ENCODE measurements around the gene C1QTNF5. TPM values are rescaled to one million over a fixed set of nuclear protein-coding genes. Genes with fewer than 3 reads are reported as not detected.

Gene C1QTNF5
- total and polyA plus RNA-seq, 2 of the 8 experiments (the other 6 are each of a cell fraction or from before 2014, with no cell fraction given): 2.2 to 2.7 TPM

GRCh38 chr11:119337581-119338317, 2.9 kb downstream of the C1QTNF5 start:
- Histone ChIP-seq H3K27ac (ENCODE audit: low read depth, low read length) (peak overlapping the region; percentile 64; the same call in 1 of the 2 replicates), H3K56ac (replicated peaks; ENCODE audit: insufficient read length, low read depth, low read length) (no peak overlapping the region), H3K4me1 (replicated peaks in 1 of 4; ENCODE audit: control insufficient read depth in 3 of 4, insufficient read depth in 4 of 4, low read length in 3 of 4) (peaks cover 5 to 38% (median 28%) of the 10 kb centered on the region in 4 experiments), H3K79me2 (ENCODE audit: control insufficient read depth in 1 of 2, insufficient read depth in 2 of 2, low read length in 2 of 2) (peaks cover 5 to 26% of the 10 kb centered on the region in 2 experiments; a peak in 3 of 4 replicates), H3K79me1 (ENCODE audit: low read depth, low read length) (peaks cover 12% of the 10 kb centered on the region), H3K23me2 (ENCODE audit: low read depth, low read length) (peaks cover 20% of the 10 kb centered on the region; the same call in 1 of the 2 replicates), H4K20me1 (replicated peaks in 1 of 2; ENCODE audit: control insufficient read depth in 1 of 2, insufficient read depth in 2 of 2, low read length in 2 of 2) (peaks cover 3 to 16% of the 10 kb centered on the region in 2 experiments), H3K9ac (replicated peaks in 1 of 4; ENCODE audit: extremely low read depth in 1 of 4, low read depth in 3 of 4, low read length in 3 of 4) (no peak overlapping the region), H3K14ac (ENCODE audit: insufficient read length) (no peak overlapping the region), H4K5ac (ENCODE audit: insufficient read length, low read depth, low read length) (peak overlapping the region; percentile 84), H3K4me2 (ENCODE audit: insufficient read depth in 1 of 2, low read depth in 2 of 2, low read length in 2 of 2) (peak overlapping the region; percentile 56 to 76), H2BK5ac (ENCODE audit: low read depth, low read length) (peak overlapping the region; percentile 76), H3K27me3 (replicated peaks in 1 of 4; ENCODE audit: control insufficient read depth in 3 of 4, extremely low read depth in 1 of 4, insufficient read depth in 3 of 4, low read length in 3 of 4) (peaks cover 12 to 41% (median 33%) of the 10 kb centered on the region in 4 experiments), H3K4ac (replicated peaks; ENCODE audit: insufficient read length, low read depth, low read length) (peak overlapping the region; percentile 13), H2BK12ac (ENCODE audit: low read depth, low read length) (0 out of 2 replicates have a peak overlapping the region, but pooled peaks have one; percentile 42), H2BK15ac (ENCODE audit: low read length) (peak overlapping the region; percentile 83; the same call in 1 of the 2 replicates), H2BK20ac (ENCODE audit: low read length) (no peak overlapping the region), H2AFZ (ENCODE audit: low read length) (no peak overlapping the region; the same call in 1 of the 2 replicates), H3K23ac (ENCODE audit: insufficient read length) (no peak overlapping the region), H3K9me3 (ENCODE audit: insufficient read depth in 2 of 2, low read depth in 1 of 2, low read length in 1 of 2) (no peaks in the 10 kb centered on the region), H4K8ac (ENCODE audit: extremely low read depth, insufficient read depth, low read length) (peak overlapping the region; percentile 62; the same call in 1 of the 2 replicates), H4K91ac (replicated peaks; ENCODE audit: insufficient read length, low read length) (peak overlapping the region; percentile 67), H3K36me3 (ENCODE audit: control insufficient read depth in 2 of 4, insufficient read depth in 4 of 4, low read length in 3 of 4) (peaks cover 0 to 6% (median 2%) of the 10 kb centered on the region in 4 experiments; a peak in 1 of 8 replicates), H2AK5ac (ENCODE audit: low read depth, low read length) (no peak overlapping the region), H2BK120ac (replicated peaks; ENCODE audit: low read depth, low read length) (peak overlapping the region; percentile 72), H3K18ac (ENCODE audit: extremely low read depth, low read length) (peak overlapping the region; percentile 88), H3K4me3 (ENCODE audit: extremely low read depth in 1 of 4, insufficient read depth in 2 of 4, low read depth in 3 of 4, low read length in 4 of 4) (peak overlapping the region in 3 of 4 experiments; percentile 15 to 69 (median 30); a peak in 4 of 8 replicates)
- WGBS, 2 experiments (ENCODE audit: extremely low coverage in 1 of 2, insufficient coverage in 1 of 2, insufficient read length in 1 of 2, insufficient replicate concordance in 2 of 2, low coverage in 1 of 2, low lambda C conversion rate in 2 of 2, missing lambda C conversion rate in 1 of 2): 32% methylated on average over 7 of the region's 9 CpGs; no CpG with 5 or more reads in 1 of the 2 experiments
- ChIA-PET CTCF (ENCODE audit: partially characterized antibody) (interaction anchor here (0.5 to 20.0 kb wide), 36 partner anchors 10 to 752 kb away, joined by 3 to 463 read pairs (median 4); partner anchors contain the start of genes CBL, MCAM, NLRX1 and USP2), POLR2A (ENCODE audit: partially characterized antibody) (interaction anchor here (0.9 to 3.4 kb wide), 20 partner anchors 10 to 253 kb away, joined by 3 to 29 read pairs (median 4); partner anchors contain the start of genes DPAGT1, HMBS and MCAM)
- DNase-seq (ENCODE audit: low read depth in 1 of 2, low spot score in 2 of 2): peak in 1 of 2 experiments; percentile 80
- peak; percentile 28 for FAIRE-seq
- no peak for TF ChIP-seq EZH2 (IDR thresholded peaks at IDR 0.05; ENCODE audit: low read depth, low read length, severe bottlenecking)
- peak in 1 of 2 experiments; percentile 69; a peak in 2 of 3 replicates for TF ChIP-seq POLR2A (IDR thresholded peaks at IDR 0.05; ENCODE audit: control extremely low read depth in 1 of 2, low read depth in 2 of 2, low read length in 2 of 2)
- peak; percentile 54; the same call in 1 of the 2 replicates for TF ChIP-seq SP4 (IDR thresholded peaks at IDR 0.05; ENCODE audit: low read length)

All from H1 (cell line).